ENCODE measurements around the gene ATAD1.

DNA sequence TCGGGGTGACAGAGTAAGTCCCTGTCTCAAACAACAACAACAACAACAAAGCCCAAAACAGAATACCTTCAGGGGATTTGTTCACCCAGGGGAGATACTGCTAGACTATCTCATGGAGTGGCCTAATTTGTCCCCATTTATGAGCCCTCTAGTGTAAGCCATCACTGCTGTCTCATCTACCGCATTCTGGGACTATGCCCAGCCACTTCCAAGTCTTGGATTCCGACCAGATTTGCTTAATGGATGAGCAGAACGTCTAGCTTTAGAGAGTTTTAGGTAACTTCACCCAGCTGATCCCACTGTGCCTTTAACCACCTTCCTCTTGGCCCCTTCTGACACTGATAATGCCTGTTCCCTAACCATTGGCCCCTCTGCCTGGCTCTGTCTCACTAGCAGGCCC, 111.3 kb downstream of the ATAD1 start:
- TF ChIP-seq, protein P1, sequence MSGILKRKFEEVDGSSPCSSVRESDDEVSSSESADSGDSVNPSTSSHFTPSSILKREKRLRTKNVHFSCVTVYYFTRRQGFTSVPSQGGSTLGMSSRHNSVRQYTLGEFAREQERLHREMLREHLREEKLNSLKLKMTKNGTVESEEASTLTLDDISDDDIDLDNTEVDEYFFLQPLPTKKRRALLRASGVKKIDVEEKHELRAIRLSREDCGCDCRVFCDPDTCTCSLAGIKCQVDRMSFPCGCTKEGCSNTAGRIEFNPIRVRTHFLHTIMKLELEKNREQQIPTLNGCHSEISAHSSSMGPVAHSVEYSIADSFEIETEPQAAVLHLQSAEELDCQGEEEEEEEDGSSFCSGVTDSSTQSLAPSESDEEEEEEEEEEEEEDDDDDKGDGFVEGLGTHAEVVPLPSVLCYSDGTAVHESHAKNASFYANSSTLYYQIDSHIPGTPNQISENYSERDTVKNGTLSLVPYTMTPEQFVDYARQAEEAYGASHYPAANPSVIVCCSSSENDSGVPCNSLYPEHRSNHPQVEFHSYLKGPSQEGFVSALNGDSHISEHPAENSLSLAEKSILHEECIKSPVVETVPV (CRISPR knock-in tag; IDR thresholded peaks at IDR 0.05) = no peak
- TF ChIP-seq ZNF70 (CRISPR knock-in tag; IDR thresholded peaks at IDR 0.05) = no peak
- TF ChIP-seq ESRRG (CRISPR knock-in tag; IDR thresholded peaks at IDR 0.05) = no peak
- TF ChIP-seq, protein P2, sequence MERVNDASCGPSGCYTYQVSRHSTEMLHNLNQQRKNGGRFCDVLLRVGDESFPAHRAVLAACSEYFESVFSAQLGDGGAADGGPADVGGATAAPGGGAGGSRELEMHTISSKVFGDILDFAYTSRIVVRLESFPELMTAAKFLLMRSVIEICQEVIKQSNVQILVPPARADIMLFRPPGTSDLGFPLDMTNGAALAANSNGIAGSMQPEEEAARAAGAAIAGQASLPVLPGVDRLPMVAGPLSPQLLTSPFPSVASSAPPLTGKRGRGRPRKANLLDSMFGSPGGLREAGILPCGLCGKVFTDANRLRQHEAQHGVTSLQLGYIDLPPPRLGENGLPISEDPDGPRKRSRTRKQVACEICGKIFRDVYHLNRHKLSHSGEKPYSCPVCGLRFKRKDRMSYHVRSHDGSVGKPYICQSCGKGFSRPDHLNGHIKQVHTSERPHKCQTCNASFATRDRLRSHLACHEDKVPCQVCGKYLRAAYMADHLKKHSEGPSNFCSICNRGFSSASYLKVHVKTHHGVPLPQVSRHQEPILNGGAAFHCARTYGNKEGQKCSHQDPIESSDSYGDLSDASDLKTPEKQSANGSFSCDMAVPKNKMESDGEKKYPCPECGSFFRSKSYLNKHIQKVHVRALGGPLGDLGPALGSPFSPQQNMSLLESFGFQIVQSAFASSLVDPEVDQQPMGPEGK (CRISPR knock-in tag; IDR thresholded peaks at IDR 0.05; ENCODE audit: borderline replicate concordance) = no peak
- TF ChIP-seq RARB (CRISPR knock-in tag; IDR thresholded peaks at IDR 0.05) = no peak

All from SK-N-SH treated with all-trans-retinoic acid at 6 μM for 48 hours (cell line).